ENCODE data around the gene EDN1.

Gene EDN1

DNA sequence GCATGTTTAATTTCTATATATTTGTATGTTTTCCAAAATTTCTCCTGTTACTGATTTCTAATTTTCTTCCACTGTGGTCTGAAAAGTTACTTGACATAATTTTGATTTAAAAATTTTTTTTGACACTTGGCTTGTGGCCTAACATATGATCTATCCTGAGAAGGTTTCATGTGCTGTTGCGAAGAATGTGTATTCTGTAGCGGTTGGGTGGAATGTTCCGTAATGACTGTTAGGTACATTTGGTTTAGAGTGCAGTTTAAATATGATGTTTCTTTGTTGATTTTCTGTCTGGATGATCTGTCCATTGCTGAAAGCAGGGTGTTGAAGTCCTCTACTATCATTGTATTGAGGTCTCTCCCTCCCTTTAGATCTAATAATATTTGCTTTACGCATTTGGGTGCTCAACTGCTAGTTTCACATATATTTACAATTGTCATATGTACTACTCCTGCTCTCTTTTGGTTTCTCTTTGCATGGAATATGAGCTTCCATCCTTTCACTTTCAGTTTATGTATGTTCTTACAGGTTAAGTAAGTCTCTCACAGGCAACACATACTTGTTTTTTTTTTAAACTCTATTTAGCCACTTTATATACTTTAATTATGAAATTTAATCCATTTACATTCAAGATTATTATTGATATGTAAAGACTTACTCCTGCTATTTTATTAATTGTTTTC is 19.5 kb upstream of the EDN1 start:
- no peak for DNase-seq

DNA sequence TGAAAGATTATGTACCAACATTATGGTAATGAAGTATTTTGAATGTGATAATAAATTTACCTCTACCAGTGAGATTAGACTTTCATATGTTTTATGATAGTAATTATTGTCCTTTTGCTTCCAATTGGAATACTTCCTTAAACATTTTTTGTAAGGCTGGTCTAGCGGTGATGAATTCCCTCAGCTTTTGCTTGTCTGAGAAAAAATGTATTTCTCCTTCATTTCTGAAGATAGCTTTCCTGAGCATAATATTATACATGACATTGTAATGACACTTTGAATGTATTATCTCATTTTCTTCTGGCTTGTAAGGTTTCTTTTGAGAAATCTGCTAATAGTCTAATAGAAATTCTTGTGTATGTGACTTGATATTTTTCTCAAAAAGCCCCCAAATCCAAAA is 18.6 kb upstream of the EDN1 start:
- DNase-seq, result no peak

DNA sequence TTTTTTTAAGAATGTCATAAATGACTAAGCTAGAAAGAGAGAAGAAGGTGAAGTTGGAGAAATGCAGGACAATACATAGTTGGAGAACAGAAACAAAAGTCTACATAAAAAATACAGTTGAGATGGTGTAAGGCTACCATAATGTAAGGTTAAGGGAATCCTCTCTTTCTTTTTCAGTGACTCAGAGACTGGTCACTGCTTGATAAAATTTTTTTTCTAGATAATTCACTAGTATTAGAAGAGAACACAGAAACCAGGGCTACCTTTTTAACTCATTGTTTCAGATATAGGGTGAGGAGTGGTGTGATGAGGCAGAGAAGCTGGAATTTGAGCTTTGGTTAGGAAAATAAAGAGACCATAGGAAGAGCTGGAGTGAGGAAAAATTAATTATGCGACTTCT is 18.2 kb upstream of the EDN1 start:
- DNase-seq, result no peak

DNA sequence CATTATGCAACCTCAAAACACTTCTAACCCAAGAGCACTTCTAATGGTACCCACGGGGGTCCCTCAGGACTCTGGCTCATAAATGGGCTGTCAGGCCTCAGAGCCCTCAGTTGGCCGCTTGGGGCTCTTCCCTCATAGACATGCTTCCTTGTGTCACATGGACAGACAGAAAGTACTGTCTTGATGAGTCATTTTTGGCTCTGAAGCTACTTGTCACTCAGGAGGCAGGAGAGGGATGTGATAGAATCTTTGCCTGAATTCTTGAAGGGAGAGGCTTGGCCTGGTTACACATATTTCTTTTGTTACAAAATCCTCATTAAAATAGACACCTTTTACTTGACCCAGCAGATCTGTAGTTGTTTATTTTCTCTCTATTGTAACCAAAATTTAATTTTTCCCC is 15.1 kb upstream of the EDN1 start:
- DNase-seq, result no peak

DNA sequence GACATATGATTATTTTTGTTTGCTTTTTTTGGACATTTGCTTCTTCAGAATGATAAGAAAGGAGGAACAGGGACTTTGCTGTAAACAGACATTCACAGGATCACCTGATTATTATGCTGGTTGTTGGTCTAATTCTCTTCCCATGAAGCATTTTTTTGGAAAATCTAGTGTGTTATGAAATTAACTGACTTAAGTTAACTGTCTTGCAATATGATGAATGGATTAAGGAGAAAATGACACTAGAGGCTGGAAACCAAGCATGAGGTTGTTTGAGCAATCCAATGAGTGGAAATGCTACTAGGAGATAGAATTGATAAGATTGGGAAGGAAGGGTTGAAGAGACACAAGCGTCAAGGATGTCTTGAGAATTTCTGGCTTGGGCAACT is 13.2 kb upstream of the EDN1 start:
- no peak for DNase-seq

DNA sequence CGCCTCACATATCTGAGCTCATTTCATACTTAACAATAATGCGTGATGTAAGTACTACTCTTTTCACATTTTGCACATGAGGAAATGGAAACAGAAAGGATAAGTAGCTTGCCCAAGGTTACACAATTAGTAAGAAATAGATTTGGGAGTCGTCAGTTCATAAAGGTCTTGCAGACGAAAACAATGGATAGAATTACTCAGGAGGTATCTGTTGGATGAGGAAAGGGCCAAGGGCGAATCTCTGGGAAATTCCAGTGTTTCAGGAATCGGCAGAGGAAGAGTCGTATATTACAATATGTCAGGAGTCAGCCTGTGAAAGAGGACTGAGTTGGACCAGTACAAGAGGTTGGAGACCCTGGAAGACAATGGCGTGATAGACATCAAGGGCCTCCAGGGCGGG is 12.8 kb upstream of the EDN1 start:
- DNase-seq, result no peak

DNA sequence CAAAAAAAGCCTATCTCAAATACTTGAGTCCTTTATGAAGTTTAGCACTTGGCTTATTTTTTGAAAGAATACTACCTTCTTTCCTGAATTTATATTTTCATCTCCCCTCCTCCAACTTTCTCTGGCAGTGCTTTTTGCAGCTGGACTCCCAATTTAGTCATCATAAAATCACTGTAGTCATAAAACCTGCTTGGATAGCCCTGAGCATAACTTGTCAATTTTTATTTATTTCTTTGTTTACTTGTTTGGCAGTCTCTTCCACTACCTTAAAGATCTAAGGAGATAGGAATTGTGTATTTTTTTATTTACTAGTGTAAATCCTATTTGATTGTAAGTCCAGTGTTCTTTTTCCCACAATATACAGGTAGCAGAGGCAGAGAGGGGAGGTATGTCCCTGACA is 11.2 kb upstream of the EDN1 start:
- no peak for DNase-seq

DNA sequence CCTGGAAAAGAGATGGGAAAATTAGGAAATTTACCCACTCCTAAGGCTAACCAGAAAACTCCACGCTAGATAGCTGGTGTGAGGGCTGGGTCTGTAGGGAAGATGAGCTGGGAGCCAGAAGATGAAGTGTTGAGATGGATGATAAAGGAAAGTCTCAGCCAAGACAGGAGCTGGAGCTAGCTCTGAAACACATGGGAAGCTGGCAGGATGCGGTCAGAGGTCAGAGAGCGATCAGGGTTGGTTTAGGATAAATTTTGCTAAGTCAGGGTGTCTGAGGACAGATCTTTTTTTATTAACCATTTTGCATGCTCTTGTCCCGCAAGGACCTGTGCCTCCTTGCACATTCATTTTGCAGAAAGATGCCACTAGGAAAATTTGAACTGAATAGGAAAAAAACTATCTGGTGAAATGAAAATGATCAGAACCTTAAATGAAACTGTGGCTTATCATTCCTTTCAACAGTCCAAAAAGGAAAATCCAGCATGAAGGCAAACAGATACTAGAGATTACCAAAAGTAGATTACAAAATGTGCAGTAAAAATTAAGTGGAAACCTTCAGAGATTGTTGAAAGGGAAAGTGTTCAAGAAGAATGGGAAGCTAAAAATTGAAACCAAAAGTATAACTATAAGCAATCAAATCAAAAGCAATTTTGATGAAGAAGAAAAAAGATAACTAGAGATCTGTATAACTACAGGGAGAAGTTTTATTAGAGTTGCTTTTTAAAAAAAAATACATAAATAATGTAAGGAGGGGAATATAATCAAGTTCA is 10.7 kb upstream of the EDN1 start:
- DNase-seq, result no peak

DNA sequence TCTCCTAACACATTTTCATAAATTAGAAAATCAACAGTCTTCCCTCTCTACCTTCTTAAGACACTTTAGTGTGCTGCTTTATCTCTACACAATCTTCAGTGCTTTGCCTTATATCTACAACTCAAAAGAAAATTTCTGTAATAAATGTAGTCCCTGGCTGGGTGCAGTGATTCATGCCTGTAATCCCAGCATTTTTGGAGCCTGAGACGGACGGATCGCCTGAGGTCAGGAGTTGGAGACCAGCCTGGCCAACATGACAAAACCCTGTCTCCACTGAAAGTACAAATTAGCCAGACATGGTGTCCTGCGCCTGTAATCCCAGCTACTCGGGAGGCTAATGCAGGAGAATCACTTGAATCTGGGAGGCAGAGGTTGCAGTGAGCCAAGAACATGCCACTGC is 9.7 kb upstream of the EDN1 start:
- DNase-seq, result no peak

DNA sequence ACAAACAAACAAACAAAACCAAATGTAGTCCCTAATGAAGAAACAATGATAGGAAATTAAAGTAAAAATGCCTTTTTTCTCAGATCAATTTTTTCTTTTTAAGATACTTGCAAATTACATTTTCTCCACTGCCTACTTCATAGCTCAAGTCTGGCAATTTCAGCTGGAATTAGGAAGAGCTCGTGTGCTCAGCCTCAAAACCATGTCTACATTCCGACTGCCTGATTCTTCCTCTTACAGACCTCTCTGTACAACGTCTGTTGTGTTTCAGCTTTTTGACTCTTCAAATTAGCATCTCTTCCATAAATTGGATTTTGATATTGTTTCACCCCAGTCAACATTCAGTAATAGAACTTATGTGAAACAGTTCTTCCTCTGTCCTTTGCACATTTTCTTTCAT is 9.3 kb upstream of the EDN1 start:
- no peak for DNase-seq

DNA sequence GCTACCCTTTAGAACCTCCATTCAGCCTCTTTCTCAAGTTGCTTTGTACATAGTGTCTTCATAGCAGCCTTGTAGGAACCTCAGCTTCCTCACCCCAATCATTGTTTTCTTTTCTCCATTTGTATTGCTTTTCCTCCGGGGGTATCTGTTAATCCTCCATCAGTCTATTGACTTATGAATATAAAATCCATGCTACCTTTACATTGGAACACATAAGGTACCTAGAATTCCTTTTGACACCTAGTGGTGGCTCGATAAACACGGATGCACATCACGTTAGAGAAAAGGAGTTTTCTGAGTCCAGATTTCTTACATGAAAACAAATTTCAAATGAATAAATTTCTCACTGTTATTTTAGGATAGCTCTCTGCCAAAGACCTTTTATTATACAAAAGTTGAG is 6.3 kb upstream of the EDN1 start:
- DNase-seq, result no peak

DNA sequence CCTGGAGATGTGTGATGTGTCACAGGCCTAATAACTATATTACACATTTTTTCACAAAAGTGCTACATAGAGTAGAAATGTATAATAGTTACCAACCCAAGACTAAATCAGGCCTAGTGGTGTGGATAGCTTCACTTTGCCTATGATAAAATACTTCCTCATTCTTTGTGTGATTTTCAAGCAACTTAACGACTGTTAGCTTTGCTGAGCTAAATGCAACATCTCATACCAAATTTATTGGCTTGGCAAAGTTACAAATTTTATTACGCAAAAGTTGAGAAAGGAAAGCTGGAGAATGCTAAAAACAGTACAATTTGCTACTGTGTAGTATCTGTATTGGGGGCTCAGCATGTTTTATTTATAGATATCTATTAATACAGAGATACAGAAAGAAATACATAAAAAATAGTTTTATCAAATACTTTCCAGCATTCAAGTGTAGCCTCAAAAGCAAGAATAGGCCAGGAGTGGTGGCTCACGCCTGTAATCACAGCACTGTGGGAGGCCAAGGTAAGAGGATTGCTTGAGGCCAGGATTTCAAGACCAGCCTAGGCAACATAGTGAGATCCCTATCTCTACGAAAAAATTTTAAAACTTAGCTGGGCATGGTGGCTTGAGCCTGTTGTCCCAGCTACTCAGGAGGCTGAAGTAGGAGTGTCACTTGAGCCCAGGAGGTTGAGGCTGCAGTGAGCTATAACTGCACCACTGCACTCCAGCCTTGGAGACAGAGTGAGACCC is 3.6 kb upstream of the EDN1 start:
- no peak for DNase-seq

DNA sequence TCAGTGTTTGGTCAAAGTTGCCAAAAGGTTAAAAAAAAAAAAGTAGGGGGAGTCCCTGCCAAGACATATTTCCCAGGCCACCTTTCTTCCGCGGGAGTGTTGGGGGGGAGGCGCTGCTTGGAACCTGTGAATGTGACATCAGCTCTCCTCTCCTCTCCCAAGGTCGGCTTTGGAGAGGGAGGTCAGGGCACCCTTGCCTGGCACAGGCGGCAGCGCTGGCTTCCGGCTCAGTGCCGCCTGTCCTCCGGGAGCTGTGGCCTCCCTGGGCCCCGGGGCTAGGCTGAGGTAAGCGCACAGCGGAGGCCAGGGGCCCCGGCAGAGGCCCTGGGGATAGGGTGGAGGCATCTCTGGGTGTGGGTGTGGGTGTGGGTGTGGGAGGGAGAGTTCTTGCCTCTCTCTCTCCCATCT is 1.9 kb upstream of the EDN1 start:
- no peak for DNase-seq

DNA sequence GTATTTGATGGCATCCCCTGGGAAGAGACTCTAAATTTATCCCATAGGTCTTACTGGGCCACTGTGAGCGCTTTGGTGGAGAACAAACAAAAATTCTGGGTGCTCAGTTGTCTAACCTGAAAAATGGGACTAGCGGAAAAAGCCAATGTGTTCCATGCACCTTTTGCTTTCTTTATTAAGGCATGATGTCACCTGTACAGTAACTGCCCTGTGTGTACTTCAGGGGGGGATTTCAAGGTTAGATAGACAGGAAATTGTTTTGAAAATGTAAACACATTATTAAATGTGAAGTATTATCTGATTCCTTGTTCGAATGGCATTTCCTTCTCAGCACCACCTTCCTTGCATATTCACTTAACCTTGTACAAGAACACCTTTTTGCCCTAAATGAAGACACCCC is 1.2 kb upstream of the EDN1 start:
- no peak for DNase-seq

DNA sequence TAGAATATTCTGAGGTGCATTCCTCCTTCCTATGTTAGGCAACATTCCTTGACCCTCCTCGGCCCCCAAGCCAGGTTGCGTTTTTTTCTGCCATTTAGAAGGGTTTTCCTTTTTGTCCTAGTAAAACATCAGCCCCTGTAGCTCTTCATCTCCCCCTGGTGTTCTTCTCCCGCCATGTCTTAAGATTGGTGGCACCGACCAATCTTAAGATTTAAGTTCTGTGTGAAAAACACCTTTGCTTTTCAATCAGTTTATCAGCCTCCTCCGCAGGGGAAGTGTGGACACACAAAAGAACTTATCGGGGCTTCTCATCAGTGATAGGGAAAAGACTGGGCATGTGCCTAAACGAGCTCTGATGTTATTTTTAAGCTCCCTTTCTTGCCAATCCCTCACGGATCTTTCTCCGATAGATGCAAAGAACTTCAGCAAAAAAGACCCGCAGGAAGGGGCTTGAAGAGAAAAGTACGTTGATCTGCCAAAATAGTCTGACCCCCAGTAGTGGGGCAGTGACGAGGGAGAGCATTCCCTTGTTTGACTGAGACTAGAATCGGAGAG is 719 bp upstream of the EDN1 start:
- peak; percentile 46 for DNase-seq

DNA sequence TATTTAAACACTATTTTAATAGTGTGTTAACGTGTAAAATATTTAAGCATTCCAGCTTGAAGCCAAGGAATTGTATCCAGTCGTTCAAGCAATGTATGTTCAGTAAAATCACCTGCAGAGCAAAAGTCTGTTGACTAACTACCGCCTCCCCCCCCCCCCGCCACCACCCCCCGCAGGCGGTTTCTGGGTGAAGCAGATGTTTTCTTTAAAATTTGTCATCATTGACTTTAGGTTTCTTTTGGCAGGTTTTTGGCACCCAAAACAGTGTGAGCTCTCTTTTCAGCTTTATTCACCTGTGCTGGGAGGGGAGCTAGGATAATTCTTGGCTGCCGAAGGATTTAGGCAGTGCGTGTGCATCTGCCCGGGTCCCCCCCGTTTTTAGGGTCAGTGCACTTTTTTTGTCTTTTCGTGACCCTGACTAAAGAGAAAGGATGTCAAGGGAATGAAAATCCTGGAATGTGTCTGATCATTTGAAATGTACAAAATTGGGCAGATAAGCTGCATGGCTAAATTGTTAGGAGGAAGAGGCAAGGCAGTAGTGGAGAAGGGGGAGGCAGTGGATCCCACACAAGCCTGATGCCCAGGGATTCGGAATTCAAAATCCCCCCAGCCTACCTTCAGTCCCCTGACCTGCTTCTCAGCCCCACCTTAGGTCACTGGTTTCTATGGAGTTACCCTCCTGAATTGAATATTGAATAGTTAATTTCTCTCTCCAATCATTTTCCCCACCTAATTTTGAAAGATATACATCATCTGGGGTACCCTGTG is 1.1 kb downstream of the EDN1 start:
- DNase-seq, result no peak

DNA sequence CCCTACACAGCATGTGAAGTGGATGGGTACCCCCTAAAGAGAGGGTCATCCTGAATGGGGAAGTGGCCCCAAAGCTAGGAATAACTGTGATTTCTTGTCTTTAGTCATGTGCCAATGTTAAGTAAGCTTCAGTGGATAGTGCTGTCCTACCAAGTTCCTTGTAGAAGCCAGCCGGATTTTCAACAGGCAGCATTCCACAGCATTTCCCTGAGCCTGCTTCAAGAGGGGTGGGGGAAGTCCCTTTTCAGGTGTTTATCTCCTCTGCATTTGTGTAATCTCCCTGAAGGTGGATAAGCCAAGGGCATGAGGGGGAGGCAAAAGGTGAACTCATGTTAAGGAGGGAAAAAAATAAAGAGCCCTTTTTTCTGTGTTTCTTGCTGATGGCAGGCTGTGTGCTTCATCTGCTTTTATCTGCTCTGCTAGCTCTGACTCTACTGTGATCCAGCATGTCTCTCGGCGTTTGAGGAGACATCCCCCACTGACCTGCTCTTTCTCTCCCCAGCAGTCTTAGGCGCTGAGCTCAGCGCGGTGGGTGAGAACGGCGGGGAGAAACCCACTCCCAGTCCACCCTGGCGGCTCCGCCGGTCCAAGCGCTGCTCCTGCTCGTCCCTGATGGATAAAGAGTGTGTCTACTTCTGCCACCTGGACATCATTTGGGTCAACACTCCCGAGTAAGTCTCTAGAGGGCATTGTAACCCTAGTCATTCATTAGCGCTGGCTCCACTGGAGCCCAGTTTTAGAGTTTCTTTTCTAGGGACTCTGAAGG is 1.9 kb downstream of the EDN1 start:
- DNase-seq, result no peak

DNA sequence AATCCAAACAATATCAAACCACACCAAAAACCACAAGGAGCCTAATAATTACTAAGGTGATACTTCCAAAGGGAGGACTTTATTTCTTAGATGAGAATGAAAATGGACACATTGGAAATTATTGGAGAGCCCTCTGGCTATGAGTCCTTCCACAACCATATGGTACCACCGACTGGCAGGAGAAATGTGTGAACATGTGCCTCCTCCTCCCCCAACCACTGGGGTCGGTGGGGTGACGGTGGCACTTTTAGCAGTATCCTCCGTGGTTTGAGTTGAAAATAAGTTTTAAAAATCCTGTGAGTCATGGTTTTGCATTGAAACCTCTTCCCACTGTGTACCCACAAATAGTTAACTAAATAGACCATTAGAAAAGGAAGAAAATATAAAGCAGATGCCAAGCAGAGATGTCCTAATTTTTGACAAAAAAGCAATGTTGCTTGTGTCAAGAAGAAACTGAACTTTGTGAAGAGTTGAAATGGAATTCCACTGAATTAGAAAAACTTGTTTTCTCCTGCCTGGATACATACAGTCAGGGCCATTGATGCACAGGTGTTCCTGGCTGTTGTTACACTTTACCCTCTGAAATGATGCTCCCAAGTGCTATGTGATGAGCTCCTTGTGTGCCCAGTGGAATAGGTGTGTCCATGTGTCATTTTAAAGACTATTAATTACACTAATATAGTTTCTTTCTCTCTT is 3.2 kb downstream of the EDN1 start:
- no peak for DNase-seq

DNA sequence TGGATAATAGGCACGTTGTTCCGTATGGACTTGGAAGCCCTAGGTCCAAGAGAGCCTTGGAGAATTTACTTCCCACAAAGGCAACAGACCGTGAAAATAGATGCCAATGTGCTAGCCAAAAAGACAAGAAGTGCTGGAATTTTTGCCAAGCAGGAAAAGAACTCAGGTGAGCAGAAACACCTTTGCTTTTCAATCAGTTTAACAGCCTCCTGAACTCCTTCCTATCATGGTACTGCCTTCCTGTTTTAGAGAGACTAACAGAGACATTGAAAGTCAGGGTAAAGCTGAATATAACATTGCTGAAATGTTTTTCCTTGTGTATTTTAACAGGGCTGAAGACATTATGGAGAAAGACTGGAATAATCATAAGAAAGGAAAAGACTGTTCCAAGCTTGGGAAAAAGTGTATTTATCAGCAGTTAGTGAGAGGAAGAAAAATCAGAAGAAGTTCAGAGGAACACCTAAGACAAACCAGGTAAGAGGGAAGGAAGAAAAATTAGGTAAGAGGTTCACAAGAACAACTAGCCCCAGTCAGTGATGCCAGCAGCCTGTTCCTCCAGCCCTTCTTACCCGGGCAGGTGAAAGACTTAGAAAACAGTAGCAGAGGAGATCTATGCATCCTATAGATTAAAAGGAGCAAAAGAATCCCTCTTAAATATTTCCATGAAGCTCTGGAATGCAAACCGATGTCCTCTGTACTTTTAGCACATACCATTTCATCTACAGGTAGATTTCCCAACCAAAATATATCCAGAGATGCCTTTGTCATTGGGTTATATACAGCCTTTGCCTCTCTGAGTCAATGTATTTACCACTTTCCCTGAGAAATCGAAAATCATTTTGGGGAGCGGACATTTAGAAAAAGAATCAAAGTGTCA is 4.0 kb downstream of the EDN1 start:
- DNase-seq, result no peak

DNA sequence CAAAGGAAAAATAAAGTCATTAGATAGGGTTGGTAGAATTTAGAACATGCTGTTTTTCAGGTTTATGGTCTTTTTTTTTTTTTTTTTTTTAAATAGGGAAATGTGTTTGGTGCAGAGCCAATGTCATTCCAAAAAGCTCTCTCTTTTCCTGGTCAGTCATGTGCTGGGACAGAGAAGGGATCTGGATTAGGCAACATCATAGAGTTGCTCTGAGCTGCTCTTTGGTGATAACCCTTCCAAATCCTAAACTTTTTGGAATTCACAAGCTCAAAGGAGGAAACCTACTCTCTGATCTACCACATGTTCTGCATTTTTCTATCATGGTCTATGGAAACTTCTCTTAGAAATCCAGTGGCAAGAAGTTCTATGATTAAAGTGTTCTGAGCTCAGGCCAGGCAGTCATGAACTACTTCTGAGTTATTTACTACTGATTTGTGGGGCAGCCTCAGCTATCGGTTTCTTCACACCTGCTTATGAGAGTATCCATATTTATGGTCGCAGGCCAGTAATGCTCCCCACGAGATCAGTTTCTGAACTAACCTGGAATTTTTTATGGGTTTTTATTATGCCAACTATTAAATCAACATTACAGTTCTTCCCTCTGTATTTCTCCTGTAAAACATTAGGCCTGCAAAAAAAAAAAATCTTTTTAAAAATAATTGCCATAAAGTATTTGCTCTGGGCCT is 4.8 kb downstream of the EDN1 start:
- no peak for DNase-seq
